ENCODE data around the gene PSME3.
"Not testable (repeated sequence)": the region's sequence is repeated elsewhere in the genome, so short reads cannot be mapped to it uniquely, and the experiment has no call there.

PSME3 gene

GRCh38 chr17:42849031-42849430 is 15.8 kb downstream of the PSME3 start:
- no peak overlapping the region for H3K4me3 ChIP-seq (ENCODE audit: low read depth, low read length)
- CTCF ChIA-PET: interaction anchor here (0.9 to 8.8 kb wide), 5 partner anchors 10 to 119 kb away, joined by 3 to 241 read pairs (median 5); no protein-coding TSS in a partner anchor
- TF ChIP-seq CTCF (IDR thresholded peaks at IDR 0.05; ENCODE audit: insufficient read depth, low read length, missing control alignments): no peak
- no peak for DNase-seq (ENCODE audit: low read depth, low spot score)
- POLR2A ChIA-PET: interaction anchor here (0.8 kb wide), 1 partner anchor 149 kb away, joined by 3 read pairs; the partner anchor contains the start of gene RPL27

- CTCF ChIA-PET: interaction anchor here (0.9 to 8.8 kb wide), 4 partner anchors 11 to 89 kb away, joined by 3 to 241 read pairs (median 6); no protein-coding TSS in a partner anchor
- TF ChIP-seq CTCF (IDR thresholded peaks at IDR 0.05; ENCODE audit: insufficient read depth, low read length, missing control alignments): no peak
- DNase-seq (ENCODE audit: low read depth, low spot score): no peak
- POLR2A ChIA-PET: interaction anchor here (0.8 kb wide), 1 partner anchor 148 kb away, joined by 3 read pairs; the partner anchor contains the start of gene RPL27
- H3K4me3 ChIP-seq (ENCODE audit: low read depth, low read length): no peak overlapping the region
These were observed 16.4 kb downstream of the PSME3 start for GRCh38 chr17:42849451-42850181.

GRCh38 chr17:42850954-42851353 is 17.8 kb downstream of the PSME3 start, which contains the start of gene AOC3:
Gene AOC3 (plus strand): TSS chr17:42851199. CDS start chr17:42851344, 145 bp downstream.
- no peak within 1 kb of the TSS for H3K4me3 ChIP-seq (ENCODE audit: low read depth, low read length)
- no peak for TF ChIP-seq CTCF (IDR thresholded peaks at IDR 0.05; ENCODE audit: insufficient read depth, low read length, missing control alignments)
- ChIA-PET POLR2A (no interaction called here), CTCF (no interaction called here)
- no peak for DNase-seq (ENCODE audit: low read depth, low spot score)

- H3K4me3 ChIP-seq (ENCODE audit: low read depth, low read length); POLR2A ChIA-PET; CTCF ChIA-PET; DNase-seq (ENCODE audit: low read depth, low spot score): not testable (repeated sequence)
These were observed 18.4 kb downstream of the PSME3 start for GRCh38 chr17:42851371-42852240.

GRCh38 chr17:42852351-42852750 is 19.2 kb downstream of the PSME3 start:
- no peak overlapping the region for H3K4me3 ChIP-seq (ENCODE audit: low read depth, low read length)
- POLR2A ChIA-PET: no interaction called here
- DNase-seq (ENCODE audit: low read depth, low spot score): no peak
- no peak for TF ChIP-seq CTCF (IDR thresholded peaks at IDR 0.05; ENCODE audit: insufficient read depth, low read length, missing control alignments)
- CTCF ChIA-PET: interaction anchor here (1.2 to 1.3 kb wide), 3 partner anchors 9 to 85 kb away, joined by 4 to 18 read pairs (median 5); partner anchors contain the start of gene AOC2

GRCh38 chr17:42853004-42853403 is 19.8 kb downstream of the PSME3 start:
- CTCF ChIA-PET: interaction anchor here (1.2 to 1.3 kb wide), 3 partner anchors 10 to 84 kb away, joined by 4 to 18 read pairs (median 5); partner anchors contain the start of gene AOC2
- no peak overlapping the region for H3K4me3 ChIP-seq (ENCODE audit: low read depth, low read length)
- no peak for TF ChIP-seq CTCF (IDR thresholded peaks at IDR 0.05; ENCODE audit: insufficient read depth, low read length, missing control alignments)
- POLR2A ChIA-PET: interaction anchor here (0.5 kb wide), 1 partner anchor 31 kb away, joined by 4 read pairs; no protein-coding TSS in a partner anchor
- DNase-seq (ENCODE audit: low read depth, low spot score): no peak
